Forelimb muscle (tissue), 1 donor: ENCODE results near the gene MAB21L4. TPM values are rescaled to one million over a fixed set of nuclear protein-coding genes. Genes with fewer than 3 reads are reported as not detected.

Experiments used
- DNase-seq: peaks from one replicate; pipeline ENCODE4 v3.0.0-alpha.2; 2013; ENCODE audit warnings: low read depth
- polyA plus RNA-seq: library from polyadenylated mRNA; unstranded; fragments of 120-200 nt; gene quantifications from one replicate; pipeline ENCODE4 v1.2.1, GENCODE V29; 2013; ENCODE audit not compliant: insufficient read length

The MAB21L4 gene
- polyA plus RNA-seq, 1 donor = not detected

DNA sequence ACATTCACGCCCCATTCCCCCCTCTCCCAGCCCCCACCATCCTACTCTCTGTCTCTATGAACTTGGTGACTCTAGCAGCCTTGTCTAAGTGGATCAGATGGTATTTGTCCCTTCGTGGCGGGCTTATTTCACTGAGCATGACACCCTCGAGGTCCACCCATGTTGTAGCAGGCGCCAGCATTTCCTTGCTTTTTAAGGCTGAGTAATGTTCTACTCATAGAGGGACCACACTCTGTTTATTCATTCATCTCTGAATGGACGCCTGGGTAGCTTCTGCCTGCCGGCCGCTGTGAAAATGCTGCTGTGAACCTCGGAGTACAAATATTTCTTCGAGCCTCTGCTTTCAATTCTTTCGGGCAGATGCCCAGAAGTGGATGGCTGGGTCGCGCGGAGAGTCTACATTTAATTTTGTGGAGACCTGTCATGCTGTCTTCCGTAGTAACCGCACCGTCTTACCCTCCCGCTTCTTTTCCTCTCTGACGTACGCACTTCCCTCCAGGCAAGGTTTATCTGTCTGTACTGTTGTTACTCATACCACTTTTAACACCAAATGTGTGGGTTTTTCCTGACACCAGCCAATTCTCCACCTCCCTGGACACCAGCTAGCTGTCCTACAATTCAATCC lies 15.8 kb upstream of the MAB21L4 start:
- no peak for DNase-seq

DNA sequence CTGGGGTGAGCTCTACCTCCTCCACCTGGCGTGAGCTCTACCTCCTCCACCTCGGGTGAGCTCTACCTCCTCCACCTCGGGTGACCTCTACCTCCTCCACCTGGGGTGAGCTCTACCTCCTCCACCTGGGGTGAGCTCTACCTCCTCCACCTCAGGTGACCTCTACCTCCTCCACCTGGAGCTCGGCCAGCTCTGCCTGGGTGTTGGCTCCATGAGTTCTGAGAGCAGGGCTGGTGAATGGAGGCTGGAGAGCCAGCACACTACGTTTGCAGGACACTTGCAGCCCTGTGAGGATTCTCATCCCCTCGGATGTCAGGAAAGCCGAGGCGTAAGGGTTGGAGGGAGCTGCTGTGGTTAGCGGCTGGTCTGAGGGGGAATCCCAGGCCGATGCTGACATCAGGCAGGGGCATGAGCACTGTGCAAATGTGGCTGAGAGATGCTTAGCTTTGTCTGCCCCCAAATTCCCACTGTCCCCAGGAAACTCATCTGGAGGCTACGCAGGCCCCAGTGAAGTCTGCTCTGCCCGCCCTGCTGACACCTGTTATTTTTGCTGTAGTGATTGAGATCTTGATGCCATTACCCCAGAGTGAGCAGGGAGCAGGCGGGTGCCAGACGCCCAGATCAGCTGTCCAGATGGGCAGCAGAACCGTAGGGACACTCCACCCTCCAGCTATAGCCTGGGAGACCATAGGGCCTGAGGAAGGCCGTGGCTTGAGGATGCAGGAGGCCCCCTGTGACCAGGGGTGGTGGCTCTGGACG lies 13.4 kb upstream of the MAB21L4 start:
- no peak for DNase-seq

DNA sequence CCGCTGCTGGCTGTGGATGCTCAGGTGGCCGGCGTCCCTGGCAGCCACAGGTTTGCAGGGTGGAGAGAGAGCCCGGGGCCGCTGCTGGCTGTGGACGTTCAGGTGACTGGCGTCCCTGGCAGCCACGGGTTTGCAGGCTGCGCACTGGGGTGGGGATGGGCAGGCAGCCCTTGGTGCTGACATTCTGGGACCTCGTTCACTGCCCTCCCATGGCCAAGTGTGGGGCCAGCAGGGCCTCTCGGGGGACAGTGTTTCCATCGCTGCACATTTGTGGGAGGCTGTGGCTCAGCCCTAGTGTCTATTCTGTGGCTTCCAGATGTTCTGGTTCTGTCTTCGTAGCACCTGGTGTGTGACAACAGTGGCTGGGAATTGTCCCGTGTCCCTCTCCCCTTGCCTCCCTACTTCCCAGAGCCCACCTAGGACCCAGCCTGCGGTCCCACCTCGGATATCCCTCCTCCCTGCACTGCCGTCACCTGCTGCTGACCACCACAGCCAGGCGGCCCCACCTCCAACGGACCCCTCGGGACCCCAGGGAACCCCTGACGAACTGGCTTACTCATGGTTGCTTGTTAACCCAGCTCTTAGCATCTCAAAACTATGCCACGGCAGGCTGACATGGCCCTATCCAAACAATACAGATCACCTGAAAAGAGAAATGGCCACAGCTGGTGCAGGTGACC lies 11.1 kb upstream of the MAB21L4 start:
- no peak for DNase-seq

DNA sequence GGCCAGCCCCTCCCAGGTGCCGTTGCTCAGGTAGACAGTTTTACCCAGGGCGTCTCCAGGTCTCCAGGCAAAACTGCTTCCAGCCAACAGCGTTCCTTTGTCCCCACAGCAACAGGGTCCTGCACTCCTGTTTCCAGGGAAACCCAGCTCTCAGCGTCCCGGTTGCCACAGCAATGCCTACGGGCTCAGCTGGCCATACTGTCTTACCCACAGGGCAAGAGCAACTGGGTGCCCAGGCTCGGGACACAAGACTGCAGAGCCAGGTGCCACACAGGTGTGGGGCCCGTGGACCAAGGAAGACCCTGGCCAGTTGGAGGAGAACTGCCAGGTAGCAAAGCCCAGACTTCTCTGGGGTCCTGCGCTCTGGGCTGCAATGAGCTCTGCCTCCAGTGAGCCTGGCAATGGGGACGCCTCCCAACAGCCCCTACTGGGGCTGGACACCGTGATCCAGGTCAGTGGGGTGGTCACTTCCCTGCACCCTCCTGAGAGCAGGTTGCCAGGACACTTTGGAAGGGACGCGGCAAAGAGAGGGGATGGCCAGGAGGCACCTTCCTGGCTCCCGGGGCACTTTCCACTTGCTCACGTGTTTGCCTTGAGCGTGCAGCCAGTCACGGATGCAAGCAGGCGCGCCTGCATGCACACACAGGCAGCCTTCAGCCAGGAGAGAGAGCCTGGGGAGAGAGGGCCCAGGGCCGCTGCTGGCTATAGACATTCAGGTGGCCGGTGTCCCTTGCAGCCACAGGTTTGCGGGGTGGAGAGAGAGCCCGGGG lies 10.4 kb upstream of the MAB21L4 start, which contains the start of gene CROCC2:
Gene CROCC2 (plus strand): TSS at position 196 of the 770 bp plus-strand sequence. CDS start 178 bp downstream, at position 374.
- no peak for DNase-seq

DNA sequence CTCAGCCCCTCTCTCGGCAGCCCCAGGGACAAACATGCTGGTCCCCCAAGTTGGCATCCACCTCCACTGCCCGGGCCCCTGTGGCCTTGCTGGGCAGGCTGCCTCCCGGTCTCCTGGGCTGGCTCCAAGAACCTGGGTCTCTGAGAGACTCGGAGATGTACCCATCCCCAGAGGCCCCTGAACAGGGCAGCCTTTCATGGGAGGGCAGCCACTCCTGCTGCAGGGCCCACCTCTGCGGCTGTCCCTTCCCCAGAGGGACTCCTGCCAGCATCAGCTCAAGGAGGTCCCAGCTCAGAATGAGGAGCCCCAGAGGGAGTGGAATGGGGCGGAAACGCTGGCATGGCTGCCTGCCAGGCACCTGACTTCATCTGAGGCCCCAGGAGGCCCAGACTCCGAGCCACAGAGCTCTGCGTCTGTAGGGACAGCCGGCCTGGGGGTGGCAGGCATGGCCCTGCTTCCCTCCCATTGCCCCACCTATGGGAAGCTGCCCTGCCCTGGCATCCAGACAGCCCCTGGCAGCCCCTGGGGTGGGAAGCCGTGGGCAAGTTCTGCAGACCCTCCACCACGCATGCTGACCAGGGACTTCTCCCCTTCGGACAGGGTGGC lies 9.3 kb upstream of the MAB21L4 start:
- DNase-seq = no peak

DNA sequence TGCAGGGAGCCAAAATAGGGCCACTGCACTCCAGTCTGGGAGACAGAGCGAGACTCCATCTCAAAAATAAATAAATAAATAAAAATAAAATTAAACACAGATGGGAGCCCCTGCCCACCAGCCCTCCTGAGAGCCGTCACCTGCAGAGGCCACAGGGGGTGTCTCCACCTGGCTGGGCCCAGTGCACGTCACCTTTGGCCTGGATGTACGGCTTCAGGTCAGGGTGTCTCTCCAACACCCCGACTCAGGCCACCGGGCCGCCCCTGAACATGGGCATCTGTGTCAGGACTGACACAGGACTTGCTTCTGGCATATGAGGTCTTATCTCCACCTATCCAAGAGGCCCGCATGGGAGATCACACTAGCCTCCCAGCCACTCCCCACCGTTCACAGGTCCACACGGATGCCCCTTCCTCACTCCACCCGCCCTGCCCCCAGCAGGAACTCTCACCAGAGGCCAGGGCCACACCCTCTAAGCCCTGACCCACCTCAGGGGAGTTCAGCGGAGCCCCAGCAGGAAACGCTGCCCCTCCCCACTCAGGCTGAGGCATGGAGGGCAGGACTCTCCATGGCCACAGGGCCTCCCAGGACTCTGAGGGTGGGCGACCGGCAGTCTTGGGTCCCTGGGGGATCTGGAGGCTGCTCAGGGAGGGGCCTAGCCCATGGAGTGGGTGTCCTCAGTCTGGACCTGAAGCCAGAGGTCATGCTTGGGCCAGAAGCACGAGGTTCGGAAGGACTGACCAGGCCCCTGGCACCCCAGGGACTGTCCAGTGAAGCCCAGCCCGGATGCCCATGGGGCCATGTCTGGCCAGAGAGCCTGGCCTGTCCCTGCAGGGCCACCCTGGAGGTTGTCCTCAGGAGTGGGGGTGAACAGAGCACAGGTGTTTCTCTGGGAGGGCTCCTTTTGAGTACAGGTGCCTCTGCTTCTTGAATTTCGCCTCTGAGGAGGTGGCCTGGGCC lies 8.5 kb upstream of the MAB21L4 start:
- DNase-seq = no peak

DNA sequence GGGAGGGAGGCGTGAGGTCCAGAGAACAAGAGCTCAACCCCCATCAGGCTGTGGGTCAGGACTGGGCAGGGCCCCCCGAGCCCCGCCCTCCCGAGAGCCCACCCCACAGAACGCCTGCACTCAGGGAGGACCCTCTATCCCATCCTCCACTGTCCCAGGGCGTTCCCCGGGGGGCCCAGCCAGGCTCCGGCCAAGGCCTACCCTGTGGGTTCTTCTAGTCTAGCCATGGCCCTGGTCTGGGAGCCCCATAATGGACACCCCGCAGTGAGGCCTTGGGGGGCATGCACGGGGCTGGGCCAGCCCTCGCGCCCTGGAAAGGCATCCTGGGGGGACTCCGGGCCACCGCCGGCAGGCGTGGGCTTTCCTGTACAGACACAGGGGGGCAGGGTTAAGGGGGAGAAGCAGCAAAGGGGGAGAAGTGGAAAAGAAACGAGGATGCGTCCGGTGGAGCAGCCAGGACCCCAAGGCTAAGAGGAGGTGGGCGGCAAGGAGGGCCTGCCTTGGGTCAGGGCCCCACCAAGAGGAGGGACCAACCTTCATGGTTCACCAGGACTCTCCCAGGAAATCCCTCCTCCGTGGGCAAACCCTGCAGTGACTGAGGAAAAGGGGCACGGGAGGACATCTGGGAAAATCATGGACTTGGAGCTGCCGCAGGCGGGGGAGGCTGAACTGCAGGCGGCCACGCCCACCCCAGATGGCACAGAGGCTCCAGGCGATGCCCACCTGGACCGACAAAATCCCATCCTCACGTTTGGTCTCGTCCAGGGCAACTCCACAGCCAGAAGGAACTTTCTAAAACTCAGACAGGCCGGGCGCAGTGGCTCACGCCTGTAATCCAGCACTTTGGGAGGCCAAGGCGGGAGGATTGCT lies 7.5 kb upstream of the MAB21L4 start:
- no peak for DNase-seq

DNA sequence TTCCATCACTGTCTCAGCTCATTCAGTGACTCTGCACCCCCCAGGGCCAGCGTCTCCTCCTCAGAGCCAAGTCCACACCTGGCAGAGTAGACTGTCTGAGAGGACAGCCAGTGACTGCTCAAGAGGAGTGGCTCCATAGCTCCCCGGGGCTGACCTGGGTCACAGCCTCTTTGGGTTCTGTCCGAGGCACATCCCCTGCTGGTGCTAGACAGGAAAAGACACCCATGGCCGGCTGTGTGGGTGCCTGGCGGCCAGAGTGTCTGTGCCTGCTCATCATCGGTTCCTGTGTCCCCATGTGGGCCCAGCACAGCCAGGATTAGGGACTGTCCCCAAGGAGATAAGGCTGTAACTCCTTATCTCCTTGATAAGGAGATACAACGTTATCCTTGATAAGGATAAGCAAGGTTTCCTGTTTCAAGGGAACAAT lies 6.7 kb upstream of the MAB21L4 start:
- DNase-seq = no peak

DNA sequence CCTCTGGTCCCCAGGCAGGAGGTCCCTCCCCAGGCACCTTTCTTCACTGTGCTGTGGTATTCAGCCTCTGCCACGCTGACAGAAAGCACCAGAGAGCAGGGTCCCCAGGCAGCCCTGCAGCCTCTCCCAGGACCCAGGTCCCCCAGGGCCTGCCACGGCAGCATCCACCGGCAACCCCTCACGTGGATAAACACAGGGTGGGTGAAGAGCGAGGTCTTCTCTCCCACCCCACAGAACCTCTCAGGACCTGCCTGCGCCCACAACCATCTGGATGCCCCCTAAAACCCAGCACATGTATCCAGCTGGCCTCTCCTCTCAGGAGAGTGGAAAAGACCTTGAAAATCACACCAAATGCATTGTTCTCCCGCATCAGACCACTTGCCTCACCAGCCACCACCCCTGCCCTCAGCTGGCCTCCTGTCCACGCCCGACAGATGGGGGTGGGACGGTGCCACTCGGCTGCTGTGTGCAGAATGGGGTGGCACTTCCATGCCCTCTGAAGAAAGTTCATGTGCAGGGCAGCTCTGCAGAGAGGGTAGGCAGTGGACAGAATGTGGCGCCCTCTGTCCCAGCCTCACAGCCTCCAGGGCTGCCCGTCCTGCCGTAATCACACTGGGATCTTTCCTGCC lies 6.1 kb upstream of the MAB21L4 start:
- DNase-seq = no peak

DNA sequence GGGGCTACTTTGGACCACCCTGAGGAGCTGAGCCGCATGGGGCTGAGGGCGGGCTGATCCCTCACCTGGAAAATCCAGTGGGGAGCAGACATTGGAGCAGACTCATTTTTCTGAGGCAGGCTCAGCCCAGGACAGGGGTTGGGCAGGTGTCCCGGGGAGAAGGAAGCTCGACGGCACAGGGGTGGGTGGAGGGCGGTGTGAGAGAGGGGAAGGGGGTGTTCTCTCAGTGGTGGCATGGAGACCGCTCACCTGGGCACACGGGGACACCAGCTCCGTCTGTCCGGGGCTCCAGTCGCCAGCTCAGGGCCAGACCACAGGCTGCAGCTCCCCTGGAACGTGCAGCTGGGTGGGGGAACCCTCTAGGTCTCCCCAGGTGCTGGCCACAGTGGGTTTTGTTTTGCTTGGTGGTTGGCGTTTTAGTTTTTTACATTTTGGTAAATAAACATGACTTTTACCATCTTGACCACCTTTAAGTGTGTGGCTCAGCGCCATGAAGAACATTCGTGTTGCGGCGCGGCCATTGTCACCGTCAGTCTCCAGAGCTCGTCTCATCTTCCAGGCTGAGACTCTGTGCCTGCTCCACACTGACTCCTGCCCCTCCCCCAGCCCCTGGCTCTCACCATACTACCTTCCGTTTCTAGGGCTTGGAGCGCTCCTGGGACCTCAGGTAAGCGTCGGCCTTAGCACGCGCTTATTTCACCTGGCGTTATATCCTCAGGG lies 4.3 kb upstream of the MAB21L4 start:
- DNase-seq = no peak

DNA sequence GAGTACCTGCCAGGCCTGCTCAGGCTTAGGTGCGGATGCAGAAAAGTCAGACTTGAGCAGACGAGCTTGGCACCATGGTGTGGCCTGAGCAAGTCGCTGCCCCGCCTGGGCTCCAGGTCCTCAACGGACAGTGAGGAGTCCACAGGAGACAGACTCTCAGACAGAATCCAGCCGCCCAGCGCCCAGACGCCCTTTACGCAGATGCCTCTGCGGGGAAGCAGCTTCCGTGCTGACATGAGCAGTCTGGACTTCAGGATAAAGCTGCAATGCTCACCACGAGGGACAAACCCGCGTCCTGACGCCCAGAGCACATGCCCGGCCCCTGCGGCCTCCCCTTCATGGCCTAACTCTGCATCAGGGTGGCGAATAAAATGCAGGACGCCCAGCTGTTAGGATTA lies 3.5 kb upstream of the MAB21L4 start:
- DNase-seq = no peak

DNA sequence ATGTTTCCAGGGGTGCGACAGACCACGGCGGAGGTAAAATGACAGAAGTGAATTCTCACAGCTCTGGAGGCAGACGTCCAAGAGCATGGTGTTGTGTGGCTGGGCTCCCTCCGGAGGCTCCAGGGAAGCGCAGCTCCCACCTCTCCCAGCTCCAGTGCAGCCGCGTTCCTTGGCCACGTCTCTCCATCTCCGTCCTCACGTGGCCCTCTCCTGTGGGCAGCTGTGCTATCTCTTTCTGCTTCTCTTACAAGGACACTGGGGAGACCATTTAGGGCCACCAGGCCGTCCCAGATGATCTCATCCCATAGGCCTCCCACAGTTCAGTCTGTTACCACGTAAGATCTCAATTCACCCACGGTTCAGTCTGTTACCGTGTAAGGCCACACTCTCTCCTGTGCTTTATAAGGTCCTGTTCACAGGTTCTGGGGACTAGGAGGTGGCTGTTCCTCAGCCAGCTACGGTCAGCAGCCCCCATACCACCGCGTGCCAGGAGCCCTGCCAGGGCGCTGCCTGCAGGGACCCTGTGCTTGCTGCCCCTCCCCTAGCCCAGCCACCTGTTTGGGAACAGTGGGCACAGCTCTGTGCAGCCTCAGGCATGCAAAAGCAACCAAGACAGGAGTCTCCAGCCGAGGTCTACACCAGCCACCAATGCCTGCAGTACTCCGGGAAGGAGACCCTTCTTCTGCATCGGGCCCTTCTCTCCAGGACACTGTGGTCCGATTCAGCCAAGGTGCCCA lies 2.9 kb upstream of the MAB21L4 start:
- DNase-seq = no peak

DNA sequence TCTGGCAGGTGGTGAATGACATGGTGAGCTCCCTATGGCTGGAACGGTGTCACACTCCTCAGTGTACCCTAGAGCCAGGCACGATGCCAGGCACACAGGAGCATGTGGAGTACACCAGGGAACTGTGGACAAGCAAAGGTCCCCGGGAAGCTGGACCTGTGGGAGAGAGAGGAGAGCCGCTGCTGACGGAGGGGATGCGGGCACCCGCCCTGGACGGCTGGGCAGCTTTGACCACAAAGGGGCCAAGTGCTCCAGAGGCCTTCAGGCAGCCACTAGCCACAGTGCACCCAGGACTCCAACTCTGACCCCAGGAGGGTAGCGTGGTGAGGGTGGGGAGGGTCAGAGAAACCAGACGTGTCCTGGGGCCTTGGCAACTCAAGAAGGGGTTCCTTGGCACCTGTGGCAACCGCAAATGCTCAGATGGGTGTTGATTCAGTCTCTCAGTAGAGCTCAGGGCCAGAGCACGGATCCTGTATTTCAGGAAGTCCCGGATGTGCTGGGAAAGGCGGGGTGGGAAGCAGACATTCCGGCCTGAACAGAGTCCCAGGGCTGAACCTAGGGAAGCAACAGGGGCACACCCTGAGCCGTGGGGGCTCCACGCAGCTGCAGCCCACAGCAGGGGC lies 2.3 kb upstream of the MAB21L4 start:
- no peak for DNase-seq

DNA sequence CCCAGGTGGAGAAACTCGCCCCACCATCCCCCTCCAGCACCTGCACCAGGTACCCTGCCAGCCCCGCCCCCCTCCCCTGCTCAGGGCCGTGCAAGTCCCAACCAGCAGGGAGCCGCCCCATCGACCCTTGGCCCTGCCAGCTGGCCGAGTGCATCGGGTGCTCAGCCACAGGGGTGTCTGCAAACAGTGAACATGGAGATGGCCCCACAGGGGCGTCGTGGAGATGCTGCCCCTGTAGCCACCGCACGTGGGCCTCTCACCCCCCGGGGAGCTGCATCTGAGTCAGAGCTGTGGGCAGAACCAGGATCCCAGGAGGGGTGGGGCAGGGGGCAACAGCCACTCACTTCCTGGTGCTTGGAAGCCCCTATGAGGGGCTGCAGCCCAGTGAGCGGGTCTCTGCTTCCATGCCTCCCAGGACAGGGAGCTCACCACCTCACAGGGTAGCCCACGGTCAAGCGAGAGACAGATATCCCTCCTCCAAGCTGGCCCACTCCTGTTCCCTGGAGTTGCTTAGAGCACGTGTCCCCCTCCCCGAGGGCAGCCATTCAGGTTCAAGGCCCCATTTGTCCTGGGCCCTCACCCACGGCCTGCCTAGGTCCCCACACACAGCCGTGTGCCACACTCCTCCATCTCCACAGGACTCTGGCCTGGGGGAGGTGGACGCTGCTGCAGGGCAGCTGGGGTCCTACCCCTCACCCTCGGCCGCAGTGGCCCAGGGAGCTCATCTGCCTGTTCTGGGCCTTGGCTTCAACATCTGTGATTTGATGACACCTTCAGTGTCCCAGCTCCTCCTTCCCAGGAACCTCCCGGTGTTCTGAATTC lies 1.1 kb upstream of the MAB21L4 start:
- DNase-seq = no peak

DNA sequence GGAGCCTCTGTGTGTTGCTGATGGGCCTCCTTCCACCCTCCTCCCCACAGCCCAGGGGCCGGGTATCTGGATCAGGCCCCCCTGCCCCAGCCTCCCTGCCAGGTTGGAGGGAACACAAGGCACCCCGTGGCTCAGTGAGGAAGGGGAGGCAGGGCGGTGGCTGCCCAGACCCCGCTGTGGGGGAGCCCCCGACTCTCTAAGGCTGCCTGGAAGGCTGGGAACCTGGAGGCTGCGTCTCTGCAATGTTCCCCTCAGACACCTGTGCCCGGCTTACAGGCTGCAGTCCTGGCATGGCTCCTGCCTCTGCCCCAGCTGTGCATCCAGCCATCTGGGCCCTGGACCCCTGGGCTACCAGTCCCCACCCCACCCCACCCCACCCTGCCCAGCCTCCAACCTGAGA lies 438 bp upstream of the MAB21L4 start:
- DNase-seq = no peak
